HG03520 (cell line): ENCODE measurements around the gene RHOT2.

Source experiments
- ATAC-seq: cut with Tn5 transposase; IDR thresholded peaks from one replicate; pipeline ENCODE4 v1.9.1; 2021; ENCODE audit warnings: mild to moderate bottlenecking, moderate library complexity; ENCODE audit not compliant: unreplicated experiment

Gene RHOT2

DNA sequence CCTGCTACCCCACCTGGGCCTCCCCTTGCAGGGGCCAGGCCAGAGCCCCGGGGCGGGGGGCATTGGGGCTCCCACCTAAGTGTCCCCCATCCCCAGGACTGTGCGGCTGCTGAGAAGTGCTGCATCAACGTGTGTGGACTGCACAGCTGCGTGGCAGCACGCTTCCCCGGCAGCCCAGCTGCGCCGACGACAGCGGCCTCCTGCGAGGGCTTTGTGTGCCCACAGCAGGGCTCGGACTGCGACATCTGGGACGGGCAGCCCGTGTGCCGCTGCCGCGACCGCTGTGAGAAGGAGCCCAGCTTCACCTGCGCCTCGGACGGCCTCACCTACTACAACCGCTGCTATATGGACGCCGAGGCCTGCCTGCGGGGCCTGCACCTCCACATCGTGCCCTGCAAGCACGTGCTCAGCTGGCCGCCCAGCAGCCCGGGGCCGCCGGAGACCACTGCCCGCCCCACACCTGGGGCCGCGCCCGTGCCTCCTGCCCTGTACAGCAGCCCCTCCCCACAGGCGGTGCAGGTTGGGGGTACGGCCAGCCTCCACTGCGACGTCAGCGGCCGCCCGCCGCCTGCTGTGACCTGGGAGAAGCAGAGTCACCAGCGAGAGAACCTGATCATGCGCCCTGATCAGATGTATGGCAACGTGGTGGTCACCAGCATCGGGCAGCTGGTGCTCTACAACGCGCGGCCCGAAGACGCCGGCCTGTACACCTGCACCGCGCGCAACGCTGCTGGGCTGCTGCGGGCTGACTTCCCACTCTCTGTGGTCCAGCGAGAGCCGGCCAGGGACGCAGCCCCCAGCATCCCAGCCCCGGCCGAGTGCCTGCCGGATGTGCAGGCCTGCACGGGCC is 35.2 kb upstream of the RHOT2 start:
- no peak for ATAC-seq

DNA sequence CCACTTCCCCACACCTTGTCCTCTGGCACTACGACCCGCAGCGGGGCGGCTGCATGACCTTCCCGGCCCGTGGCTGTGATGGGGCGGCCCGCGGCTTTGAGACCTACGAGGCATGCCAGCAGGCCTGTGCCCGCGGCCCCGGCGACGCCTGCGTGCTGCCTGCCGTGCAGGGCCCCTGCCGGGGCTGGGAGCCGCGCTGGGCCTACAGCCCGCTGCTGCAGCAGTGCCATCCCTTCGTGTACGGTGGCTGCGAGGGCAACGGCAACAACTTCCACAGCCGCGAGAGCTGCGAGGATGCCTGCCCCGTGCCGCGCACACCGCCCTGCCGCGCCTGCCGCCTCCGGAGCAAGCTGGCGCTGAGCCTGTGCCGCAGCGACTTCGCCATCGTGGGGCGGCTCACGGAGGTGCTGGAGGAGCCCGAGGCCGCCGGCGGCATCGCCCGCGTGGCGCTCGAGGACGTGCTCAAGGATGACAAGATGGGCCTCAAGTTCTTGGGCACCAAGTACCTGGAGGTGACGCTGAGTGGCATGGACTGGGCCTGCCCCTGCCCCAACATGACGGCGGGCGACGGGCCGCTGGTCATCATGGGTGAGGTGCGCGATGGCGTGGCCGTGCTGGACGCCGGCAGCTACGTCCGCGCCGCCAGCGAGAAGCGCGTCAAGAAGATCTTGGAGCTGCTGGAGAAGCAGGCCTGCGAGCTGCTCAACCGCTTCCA is 34.4 kb upstream of the RHOT2 start:
- no peak for ATAC-seq

- ATAC-seq, result no peak
These were observed 33.8 kb upstream of the RHOT2 start for GRCh38 chr16:634051-634670.

DNA sequence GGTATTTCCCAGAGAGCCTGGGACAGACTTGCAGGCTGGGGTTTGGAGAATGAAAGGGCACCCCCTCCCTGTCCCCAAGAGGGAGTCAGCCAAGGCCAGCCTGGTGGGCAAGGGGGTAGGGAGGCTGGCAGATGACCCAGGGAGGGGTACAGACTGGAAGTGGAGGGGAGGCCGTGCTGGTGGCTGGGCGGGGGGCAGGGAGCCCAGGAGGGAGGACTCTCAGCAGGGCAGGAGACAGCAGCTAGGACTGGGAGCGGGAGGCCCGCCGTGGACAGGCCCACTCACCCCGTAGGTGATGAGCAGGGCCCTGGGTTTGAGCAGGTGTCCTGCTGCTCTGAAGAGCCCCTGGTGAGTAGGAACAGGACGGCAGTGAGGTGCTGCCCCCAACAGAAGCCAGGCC is 32.9 kb upstream of the RHOT2 start:
- no peak for ATAC-seq

GRCh38 chr16:635573-636205 is 32.2 kb upstream of the RHOT2 start:
- no peak for ATAC-seq

- ATAC-seq, result peak; percentile 58
These were observed 31.5 kb upstream of the RHOT2 start, which contains the start of gene METTL26 for GRCh38 chr16:636206-637080. Gene METTL26 (minus strand): TSS chr16:636305. CDS start chr16:636290, 15 bp downstream.

- ATAC-seq, result no peak
These were observed 30.6 kb upstream of the RHOT2 start for GRCh38 chr16:637081-638018.

- no peak for ATAC-seq
These were observed 29.8 kb upstream of the RHOT2 start for GRCh38 chr16:638034-638543.

DNA sequence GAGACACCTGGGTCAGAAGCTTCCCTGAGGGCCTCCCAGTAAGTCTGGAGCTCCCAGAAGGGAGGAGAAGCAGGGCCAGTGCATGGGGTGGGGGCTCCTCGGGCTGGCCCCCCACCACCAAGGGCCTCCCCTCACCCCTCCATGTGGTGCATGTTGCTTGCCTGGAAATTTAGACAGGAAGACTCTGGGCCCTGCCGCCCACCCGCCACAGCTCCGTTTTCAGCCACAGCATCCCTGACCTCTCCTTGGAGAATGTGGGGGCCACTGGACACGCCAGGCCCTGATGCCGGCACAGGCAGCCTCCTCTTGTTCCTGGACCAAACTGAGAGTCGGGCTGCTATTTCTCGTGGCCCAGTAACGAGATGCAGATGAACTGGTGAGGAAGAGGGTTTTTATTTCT is 29.1 kb upstream of the RHOT2 start:
- no peak for ATAC-seq

- ATAC-seq, result no peak
These were observed 27.3 kb upstream of the RHOT2 start for GRCh38 chr16:640614-641013.

DNA sequence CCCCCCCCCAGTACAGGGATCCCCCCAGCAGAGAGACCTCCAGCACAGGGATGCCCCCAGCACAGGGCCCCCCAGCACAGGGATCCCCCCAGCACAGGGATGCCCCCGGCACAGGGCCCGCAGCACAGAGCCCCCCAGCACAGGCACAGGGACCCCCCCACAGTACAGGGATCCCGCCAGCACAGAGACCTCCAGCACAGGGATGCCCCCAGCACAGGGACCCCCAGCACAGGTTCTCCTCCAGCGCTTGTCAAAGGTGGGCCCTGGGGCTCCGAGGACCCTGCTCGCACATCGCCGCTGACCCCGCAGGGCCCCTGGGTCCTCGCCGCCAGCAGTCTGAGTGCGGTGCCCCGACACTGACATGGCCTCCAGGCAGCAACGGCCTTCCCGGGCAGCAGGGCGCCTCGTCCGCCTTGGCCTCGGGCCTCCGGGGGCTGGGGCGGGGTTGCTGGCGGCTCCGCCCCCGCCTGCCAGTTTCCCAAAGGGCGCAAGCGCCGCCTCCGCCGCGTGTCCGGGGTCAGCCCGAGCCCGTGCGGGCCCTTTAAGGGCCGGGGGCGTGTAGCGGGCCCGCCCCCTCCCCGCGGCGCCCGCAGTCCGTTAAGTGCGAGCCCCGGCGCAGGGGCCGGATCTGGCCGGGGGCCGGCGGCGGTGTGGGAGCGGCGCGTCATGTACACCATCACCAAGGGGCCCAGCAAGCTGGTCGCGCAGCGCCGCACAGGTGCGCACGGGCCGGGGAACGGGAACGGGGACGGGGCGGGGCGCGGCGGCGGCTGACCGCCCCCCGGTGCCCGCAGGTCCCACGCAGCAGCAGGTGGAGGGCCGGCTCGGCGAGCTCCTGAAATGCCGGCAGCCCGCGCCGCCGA is 26.4 kb upstream of the RHOT2 start, which contains the start of gene MCRIP2:
Gene MCRIP2 (plus strand): TSS at position 503 of the 863 bp plus-strand sequence. CDS start 164 bp downstream, at position 667.
- ATAC-seq, result no peak

DNA sequence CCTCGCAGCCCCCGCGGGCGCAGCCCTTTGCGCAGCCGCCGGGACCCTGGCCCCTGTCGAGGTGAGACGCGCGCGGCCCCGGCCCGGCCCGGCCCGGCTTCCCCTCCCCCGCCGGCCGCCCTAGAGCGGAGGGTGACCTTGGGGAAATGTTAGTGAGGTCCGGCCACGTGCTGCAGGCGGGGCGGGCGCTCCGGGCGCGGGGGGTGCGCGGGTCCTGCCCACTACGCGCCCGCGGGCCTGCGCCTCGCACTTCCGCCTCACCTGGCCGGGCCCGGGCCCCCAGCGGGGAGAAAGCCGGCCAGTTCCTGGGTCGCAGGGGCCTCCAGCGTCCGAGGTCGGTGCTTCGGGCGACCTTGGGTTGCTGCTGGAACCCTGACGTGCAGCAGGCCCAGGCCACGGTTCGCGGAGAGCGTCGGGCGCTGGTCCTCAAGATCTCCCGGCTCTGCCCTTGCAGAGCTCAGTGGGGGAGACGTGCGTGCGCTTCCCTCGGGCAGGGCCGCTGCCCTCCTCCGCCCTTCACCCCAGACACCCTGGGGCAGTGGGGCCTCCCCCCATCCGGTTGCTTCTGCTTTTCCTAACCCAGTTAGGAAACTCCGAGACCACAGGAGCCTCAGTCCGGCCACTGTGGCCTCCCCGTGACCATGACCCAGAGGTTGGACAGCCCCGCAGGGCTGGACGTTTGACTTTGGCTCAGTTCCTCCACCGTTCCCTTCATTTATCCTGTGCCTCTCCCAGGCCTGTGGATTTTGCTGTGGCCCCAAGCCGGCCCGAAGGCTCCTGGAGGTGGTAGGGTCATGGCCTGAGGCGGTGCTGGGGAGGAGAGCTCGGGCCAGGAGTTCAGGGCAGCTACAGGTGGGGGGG is 25.5 kb upstream of the RHOT2 start:
- ATAC-seq, result no peak

GRCh38 chr16:643050-643368 is 24.9 kb upstream of the RHOT2 start:
- no peak for ATAC-seq

- no peak for ATAC-seq
These were observed 23.4 kb upstream of the RHOT2 start for GRCh38 chr16:644556-644955.

DNA sequence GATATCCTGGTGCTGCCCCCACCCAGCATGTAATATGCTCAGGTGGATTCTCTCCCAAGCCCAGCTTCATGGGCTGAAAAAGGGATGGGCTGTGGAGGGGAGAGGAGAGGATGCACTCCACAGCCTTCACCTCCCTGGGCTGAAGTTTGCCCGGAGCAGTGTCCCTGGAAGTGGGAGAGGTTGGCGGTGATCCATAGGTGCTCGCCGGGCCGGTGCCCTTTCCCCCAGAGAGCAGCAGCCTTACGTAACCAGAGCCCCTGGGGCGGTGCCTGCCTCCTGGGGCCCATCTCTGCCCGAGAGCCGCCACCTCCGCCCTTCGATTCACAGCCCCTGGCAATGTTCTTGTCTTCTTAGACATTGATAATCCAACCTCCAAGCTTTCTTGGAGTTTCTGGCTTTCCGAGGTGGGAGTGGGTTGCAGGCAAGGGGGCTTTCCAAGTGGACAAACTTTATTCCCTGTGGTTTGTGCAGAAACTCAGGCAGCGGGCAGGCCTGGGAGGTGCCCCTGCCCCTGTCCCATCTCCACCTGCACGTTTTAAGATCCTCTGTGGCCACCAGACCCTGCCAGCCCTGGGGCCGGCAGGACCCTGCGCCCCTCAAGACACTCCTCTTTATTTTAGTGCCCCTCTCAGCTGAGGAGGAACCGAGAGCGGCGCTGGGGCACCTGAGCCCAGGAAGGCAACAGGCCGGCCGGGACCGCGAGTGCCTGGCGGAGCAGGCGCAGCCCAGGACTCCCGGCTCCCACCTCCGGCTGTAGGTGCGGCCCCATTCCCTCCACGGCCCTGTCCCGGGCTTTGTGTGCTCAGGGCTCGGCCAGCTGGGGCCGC is 21.9 kb upstream of the RHOT2 start:
- no peak for ATAC-seq

DNA sequence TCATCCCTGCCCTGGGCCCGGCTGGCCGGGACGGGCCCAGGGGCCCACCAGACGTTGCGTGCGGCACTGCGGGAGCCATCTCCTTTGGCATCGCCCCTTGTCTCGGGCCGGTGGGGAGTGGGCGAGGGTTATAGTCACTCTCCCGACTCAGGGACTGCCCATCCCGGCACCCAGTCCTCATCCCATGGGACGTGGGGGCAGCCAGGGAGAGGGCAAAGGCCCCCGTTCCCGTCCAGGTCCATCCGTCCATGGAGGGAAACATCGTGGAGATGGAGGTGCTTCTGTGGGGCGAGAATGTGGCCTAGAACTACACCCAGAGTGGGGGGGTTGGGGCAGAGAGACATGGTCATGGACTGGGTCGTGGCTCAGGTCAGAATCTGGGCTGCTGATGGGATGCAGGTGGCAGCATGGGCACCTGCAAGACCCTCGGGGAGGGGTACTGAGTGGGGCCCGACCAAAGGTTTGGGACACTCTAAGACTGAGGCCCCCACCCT is 21.2 kb upstream of the RHOT2 start:
- no peak for ATAC-seq
